Testis (tissue), 3 donors: ENCODE data around the gene PTPRD. TPM values are rescaled to one million over a fixed set of nuclear protein-coding genes. Genes with fewer than 3 reads are reported as not detected.

ENCODE experiments used
- DNase-seq: peaks from one replicate; pipeline ENCODE4 v3.0.0-alpha.2; 2019
- H3K27ac ChIP-seq, 2 donors: fragments of 200-600 bp; sonication (generic); one replicate each; pipeline ENCODE4 v1.5.1; 2019
- H3K27me3 ChIP-seq: fragments of 200-600 bp; sonication (generic); one replicate; pipeline ENCODE4 v1.5.1; 2019
- H3K36me3 ChIP-seq: fragments of 200-600 bp; sonication (generic); one replicate; pipeline ENCODE4 v1.5.1; 2017; ENCODE audit warnings: low read depth; ENCODE audit errors: missing control alignments
- H3K4me1 ChIP-seq: fragments of 200-600 bp; sonication (generic); one replicate; pipeline ENCODE4 v1.5.1; 2019
- H3K4me3 ChIP-seq, 2 donors: fragments of 200-600 bp; sonication (generic); one replicate each; pipeline ENCODE4 v1.5.1; 2017 to 2019
- H3K9me3 ChIP-seq: fragments of 200-600 bp; sonication (generic); one replicate; pipeline ENCODE4 v1.5.1; 2017
- POLR2A ChIP-seq: fragments of 450-650 bp; IDR thresholded peaks from one replicate; pipeline ENCODE4 v1.6.1; 2017; ENCODE audit warnings: antibody characterized with exemption, mild to moderate bottlenecking, moderate library complexity
- WGBS, 2 donors: methylation state at CpG; one replicate each; pipeline ENCODE4 v1.1.5; 2018; 5-methylcytosine and 5-hydroxymethylcytosine counted together
- intact Hi-C: fragments of 100-400 bp; cut with DNase I; formaldehyde crosslinking; loops from one replicate; pipeline ENCODE4 v1.15.1; 2023; ENCODE audit warnings: low total_unique reads
- polyA plus RNA-seq: library from polyadenylated mRNA; stranded (reverse); fragments of 350-450 nt; fragmentation: Illumina TruSeq; extraction: RNeasy Lipid Tissue Mini Kit (QIAGEN cat#74804); gene quantifications from one replicate; pipeline ENCODE4 v1.2.3, GENCODE V29; 2014; ENCODE audit warnings: low read depth, low replicate concordance; ENCODE audit not compliant: insufficient read depth
- total RNA-seq, 2 donors: library from RNA; depleted of rRNA; stranded (reverse); fragments of >200 nt; gene quantifications; one replicate each; pipeline ENCODE4 v1.2.3, GENCODE V29; 2016
- TF ChIP-seq, protein P1 (sequence below), 3 experiments: fragments of 450-650 bp in 2 of 3; fragments of 200-600 bp in 1 of 3; sonication (generic) in 1 of 3; IDR thresholded peaks; one replicate each; pipeline ENCODE4 v1.5.1; 2016 to 2019; ENCODE audit warnings: antibody characterized with exemption in 3 of 3, mild to moderate bottlenecking in 2 of 3, moderate library complexity in 1 of 3

Gene PTPRD
- total and polyA plus RNA-seq, 3 donors from 2014 or later = 15.4 to 33.6 (median 32.5) TPM

DNA sequence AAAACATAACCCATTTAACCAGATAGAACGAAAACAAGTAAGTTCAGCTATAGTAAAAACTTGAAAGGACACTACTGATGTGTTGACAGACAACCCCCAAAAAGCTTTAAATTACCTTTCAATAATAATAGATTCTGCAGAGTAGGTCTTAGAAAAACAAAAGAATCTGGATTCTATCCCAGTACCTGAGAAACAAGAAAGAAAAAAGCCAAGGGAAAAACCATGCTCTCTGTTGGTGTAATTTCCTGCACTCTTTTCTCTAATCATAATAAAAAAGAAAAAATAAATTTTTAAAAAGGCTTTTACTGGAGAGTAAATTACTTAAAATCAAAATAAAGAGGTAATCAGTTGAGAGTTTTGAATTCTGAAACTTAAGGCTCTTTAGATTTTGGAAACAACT lies 1090.4 kb downstream of the PTPRD start:
- H3K9me3 ChIP-seq = no peaks in the 10 kb centered on the region
- no peaks in the 10 kb centered on the region for H3K4me1 ChIP-seq
- no peak for DNase-seq
- TF ChIP-seq POLR2A = no peak
- TF ChIP-seq, protein P1, sequence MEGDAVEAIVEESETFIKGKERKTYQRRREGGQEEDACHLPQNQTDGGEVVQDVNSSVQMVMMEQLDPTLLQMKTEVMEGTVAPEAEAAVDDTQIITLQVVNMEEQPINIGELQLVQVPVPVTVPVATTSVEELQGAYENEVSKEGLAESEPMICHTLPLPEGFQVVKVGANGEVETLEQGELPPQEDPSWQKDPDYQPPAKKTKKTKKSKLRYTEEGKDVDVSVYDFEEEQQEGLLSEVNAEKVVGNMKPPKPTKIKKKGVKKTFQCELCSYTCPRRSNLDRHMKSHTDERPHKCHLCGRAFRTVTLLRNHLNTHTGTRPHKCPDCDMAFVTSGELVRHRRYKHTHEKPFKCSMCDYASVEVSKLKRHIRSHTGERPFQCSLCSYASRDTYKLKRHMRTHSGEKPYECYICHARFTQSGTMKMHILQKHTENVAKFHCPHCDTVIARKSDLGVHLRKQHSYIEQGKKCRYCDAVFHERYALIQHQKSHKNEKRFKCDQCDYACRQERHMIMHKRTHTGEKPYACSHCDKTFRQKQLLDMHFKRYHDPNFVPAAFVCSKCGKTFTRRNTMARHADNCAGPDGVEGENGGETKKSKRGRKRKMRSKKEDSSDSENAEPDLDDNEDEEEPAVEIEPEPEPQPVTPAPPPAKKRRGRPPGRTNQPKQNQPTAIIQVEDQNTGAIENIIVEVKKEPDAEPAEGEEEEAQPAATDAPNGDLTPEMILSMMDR (IDR thresholded peaks at IDR 0.05) = no peak
- no peak overlapping the region for H3K27ac ChIP-seq
- no peaks in the 10 kb centered on the region for H3K36me3 ChIP-seq
- H3K27me3 ChIP-seq = no peaks in the 10 kb centered on the region
- WGBS, 2 donors = 84 to 96% methylated on average over 1 of the region's 1 CpG
- no peak overlapping the region for H3K4me3 ChIP-seq
- intact Hi-C loops = no loop called here

DNA sequence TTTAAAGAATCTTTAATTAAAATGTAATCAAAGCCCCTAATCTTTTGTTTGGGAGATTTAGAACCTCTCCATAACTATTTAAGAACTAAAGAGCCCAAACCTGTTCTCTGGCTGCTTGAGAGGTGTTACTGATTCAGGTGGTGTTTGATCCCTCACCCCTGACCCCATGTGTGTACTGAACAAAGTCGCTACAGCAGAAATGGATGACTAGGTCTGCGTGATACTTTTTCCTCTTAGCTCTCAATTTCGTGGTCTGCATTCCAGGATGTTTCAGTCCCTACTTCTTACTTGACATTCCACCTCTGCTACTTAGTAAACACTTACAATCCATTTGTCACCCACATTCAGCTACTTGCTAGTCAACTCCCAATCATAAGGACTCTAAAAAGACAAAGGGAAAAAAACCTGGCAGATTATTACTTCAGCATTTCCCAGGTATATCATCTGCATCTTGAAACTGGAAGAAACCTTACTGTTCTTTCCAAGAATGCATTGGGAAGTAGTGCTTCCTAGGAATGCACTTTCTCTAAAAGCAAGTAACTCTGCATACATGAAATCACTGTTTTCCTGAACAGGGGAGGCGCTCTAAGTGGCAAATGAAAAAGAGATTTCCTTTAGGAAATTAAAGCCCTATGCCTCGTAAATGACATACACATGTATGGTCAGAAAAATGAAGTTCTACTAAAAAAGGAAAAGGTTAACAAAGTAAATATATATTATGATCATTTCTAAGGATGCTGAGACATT lies 1091.6 kb downstream of the PTPRD start:
- no peak for DNase-seq
- H3K4me3 ChIP-seq = no peak overlapping the region
- no peaks in the 10 kb centered on the region for H3K4me1 ChIP-seq
- H3K36me3 ChIP-seq = no peaks in the 10 kb centered on the region
- no peaks in the 10 kb centered on the region for H3K27me3 ChIP-seq
- intact Hi-C loops = no loop called here
- H3K27ac ChIP-seq = no peak overlapping the region
- no peaks in the 10 kb centered on the region for H3K9me3 ChIP-seq
- 69 to 70% methylated on average over 5 of the region's 5 CpGs for WGBS, 2 donors
- no peak for TF ChIP-seq POLR2A
- TF ChIP-seq, protein P1 (IDR thresholded peaks at IDR 0.05) = no peak

DNA sequence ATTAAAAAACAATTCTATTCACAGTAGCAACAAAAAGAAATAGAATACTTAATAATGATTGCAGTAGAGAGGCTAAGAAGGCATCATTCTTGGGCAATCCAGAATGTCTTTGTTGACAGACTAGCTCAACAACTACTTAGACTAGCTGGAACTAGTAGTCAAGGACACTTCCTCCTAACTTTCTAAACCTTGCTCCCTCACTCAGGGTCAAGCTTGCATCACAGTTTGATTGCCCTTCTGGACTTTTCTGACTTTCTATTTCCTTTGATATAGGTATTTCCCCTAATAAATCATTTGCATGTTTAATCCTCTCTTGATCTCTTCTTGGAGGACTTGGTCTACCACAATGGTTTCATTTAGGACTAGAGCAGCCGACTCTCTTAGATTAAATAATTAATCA lies 1107.9 kb downstream of the PTPRD start:
- intact Hi-C loops = no loop called here
- no peak overlapping the region for H3K4me3 ChIP-seq
- no peaks in the 10 kb centered on the region for H3K27me3 ChIP-seq
- H3K27ac ChIP-seq = no peak overlapping the region
- no peak for DNase-seq
- H3K36me3 ChIP-seq = no peaks in the 10 kb centered on the region
- no peaks in the 10 kb centered on the region for H3K4me1 ChIP-seq
- TF ChIP-seq POLR2A = no peak
- TF ChIP-seq, protein P1 (IDR thresholded peaks at IDR 0.05) = no peak
- H3K9me3 ChIP-seq = no peaks in the 10 kb centered on the region
- 91 to 97% methylated on average over 1 of the region's 1 CpG for whole genome bisulfite sequencing, 2 donors

DNA sequence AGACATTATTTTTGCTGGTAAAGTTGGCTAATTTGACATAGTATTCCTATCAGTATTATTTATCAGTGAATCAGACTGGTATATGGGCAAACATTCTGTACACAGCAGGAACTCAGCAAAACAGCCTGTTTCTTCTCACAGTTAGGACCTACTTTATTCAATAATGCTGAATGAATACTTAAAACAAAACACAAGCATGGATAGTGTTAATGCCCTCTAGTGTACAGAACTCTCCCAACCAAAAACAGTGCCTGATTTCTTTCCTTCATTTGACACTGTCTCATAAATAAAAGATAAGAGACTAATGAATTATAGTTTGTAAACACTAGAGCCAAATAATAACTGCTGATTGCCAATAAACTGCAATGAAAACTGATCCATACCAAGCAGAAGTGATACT lies 1113.3 kb downstream of the PTPRD start:
- Histone ChIP-seq H3K4me1 (no peaks in the 10 kb centered on the region), H3K36me3 (no peaks in the 10 kb centered on the region), H3K27ac (no peak overlapping the region), H3K9me3 (no peaks in the 10 kb centered on the region), H3K27me3 (no peaks in the 10 kb centered on the region), H3K4me3 (no peak overlapping the region)
- DNase-seq = no peak
- no peak for TF ChIP-seq POLR2A
- TF ChIP-seq, protein P1 (IDR thresholded peaks at IDR 0.05) = no peak
- intact Hi-C loops = no loop called here

DNA sequence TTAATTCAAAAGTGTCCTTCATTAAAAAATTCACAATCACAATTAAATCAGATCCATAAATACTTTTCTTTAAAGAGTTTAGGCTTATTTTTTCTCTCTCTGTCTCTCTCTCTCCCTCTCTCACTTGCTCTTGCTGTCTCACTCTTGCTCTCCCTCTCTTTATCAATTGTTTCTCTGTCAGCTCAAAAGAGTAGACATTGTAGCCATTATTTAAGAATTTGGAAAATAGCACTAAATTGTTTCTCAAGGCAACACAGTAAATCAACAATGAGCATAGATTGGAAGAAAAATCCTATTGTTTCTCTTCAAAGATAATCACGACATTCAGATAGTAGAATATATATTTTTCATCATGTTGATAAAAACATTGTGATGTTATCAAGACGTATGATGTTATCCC lies 1114.0 kb downstream of the PTPRD start:
- H3K27ac ChIP-seq = no peak overlapping the region
- H3K4me1 ChIP-seq = no peaks in the 10 kb centered on the region
- H3K27me3 ChIP-seq = no peaks in the 10 kb centered on the region
- DNase-seq = no peak
- H3K9me3 ChIP-seq = no peaks in the 10 kb centered on the region
- WGBS, 2 donors = 47 to 49% methylated on average over 2 of the region's 2 CpGs
- no peaks in the 10 kb centered on the region for H3K36me3 ChIP-seq
- H3K4me3 ChIP-seq = no peak overlapping the region
- TF ChIP-seq, protein P1 (IDR thresholded peaks at IDR 0.05) = no peak
- no peak for TF ChIP-seq POLR2A
- intact Hi-C loops = no loop called here
